H1 (cell line): ENCODE data around the gene CRTC3. TPM values are rescaled to one million over a fixed set of nuclear protein-coding genes. Genes with fewer than 3 reads are reported as not detected.

ENCODE experiments used
- BACH1 ChIP-seq: IDR thresholded peaks from 2 replicates; pipeline ENCODE4 v1.6.1; 2012; ENCODE audit warnings: low read length, improper control_type of control experiment
- CHD2 ChIP-seq: IDR thresholded peaks from 2 replicates; pipeline ENCODE4 v1.6.1; 2012; ENCODE audit warnings: low read length, improper control_type of control experiment
- EGR1 ChIP-seq: IDR thresholded peaks from 2 replicates; pipeline ENCODE4 v1.6.1; 2011; ENCODE audit warnings: low read depth, low read length, borderline replicate concordance
- EP300 ChIP-seq, 2 experiments: IDR thresholded peaks; 1 replicate in 1 of 2; 2 replicates in 1 of 2; pipeline ENCODE4 v1.6.1; 2011 to 2012; ENCODE audit warnings: low read depth in 2 of 2, low read length in 2 of 2, mild to moderate bottlenecking in 2 of 2, borderline replicate concordance in 1 of 2, inconsistent platforms in 1 of 2, moderate library complexity in 1 of 2
- KDM5A ChIP-seq: fragments of 200-600 bp; IDR thresholded peaks from 2 replicates; pipeline ENCODE4 v1.7.1; 2012; ENCODE audit warnings: mild to moderate bottlenecking, low read length, inconsistent platforms, mixed read lengths
- SIN3A ChIP-seq, 2 experiments: IDR thresholded peaks in 1 of 2; conservative IDR thresholded peaks in 1 of 2; 2 replicates each; pipeline ENCODE4 v1.6.1; 2011 to 2012; ENCODE audit warnings: low read length in 2 of 2, improper control_type of control experiment in 1 of 2, low read depth in 1 of 2, mild to moderate bottlenecking in 1 of 2
- YY1 ChIP-seq: IDR thresholded peaks from 2 replicates; pipeline ENCODE4 v1.6.1; 2011; ENCODE audit warnings: low read depth, mild to moderate bottlenecking, low read length
- polyA plus RNA-seq, 7 experiments: library from polyadenylated mRNA; depleted of rRNA in 3 of 7; stranded (reverse) in 5 of 7; unstranded in 2 of 7; fragments of >200 nt in 5 of 7; fragments of 200-250 nt in 2 of 7; gene quantifications; 1 replicate in 5 of 7; 2 replicates in 1 of 7; 4 replicates in 1 of 7; pipeline versions ENCODE4 v1.2.1 to v1.2.3, GENCODE V29; 2011 to 2013; ENCODE audit warnings: missing spikeins in 2 of 7, mixed read lengths in 2 of 7
- total RNA-seq: library from RNA; stranded (reverse); fragmentation: NEBNext Ultra II Directional; extraction: Animal tissue kit (Norgen Biotek cat#: 25700); gene quantifications from 2 replicates; pipeline ENCODE4 v1.2.1, GENCODE V29; 2021
- TF ChIP-seq, protein P1 (sequence below): IDR thresholded peaks from 2 replicates; pipeline ENCODE4 v1.6.1; 2012; ENCODE audit warnings: low read length, inconsistent platforms

The CRTC3 gene
- total and polyA plus RNA-seq, 2 of the 8 experiments (the other 6 are each of a cell fraction or from before 2014, with no cell fraction given): 5.0 to 5.3 TPM

- TF ChIP-seq EP300 (IDR thresholded peaks at IDR 0.05; ENCODE audit: borderline replicate concordance in 1 of 2, low read depth in 2 of 2, low read length in 2 of 2) (no peak), CHD2 (no peak), EGR1 (no peak), YY1 (no peak), KDM5A (no peak), SIN3A (conservative IDR thresholded peaks at IDR 0.05 in 1 of 2, IDR thresholded peaks at IDR 0.05 in 1 of 2; ENCODE audit: low read depth in 1 of 2, low read length in 2 of 2) (no peak), BACH1 (no peak)
- TF ChIP-seq, protein P1, sequence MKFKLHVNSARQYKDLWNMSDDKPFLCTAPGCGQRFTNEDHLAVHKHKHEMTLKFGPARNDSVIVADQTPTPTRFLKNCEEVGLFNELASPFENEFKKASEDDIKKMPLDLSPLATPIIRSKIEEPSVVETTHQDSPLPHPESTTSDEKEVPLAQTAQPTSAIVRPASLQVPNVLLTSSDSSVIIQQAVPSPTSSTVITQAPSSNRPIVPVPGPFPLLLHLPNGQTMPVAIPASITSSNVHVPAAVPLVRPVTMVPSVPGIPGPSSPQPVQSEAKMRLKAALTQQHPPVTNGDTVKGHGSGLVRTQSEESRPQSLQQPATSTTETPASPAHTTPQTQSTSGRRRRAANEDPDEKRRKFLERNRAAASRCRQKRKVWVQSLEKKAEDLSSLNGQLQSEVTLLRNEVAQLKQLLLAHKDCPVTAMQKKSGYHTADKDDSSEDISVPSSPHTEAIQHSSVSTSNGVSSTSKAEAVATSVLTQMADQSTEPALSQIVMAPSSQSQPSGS: no peak
- TF ChIP-seq, all 59 proteins: peak for 0
Measured at GRCh38 chr15:90683371-90683770, 153.6 kb downstream of the CRTC3 start (continued).
